CD8-positive, alpha-beta memory T cell (primary cell): ENCODE results near the gene AAMDC. TPM values are rescaled to one million over a fixed set of nuclear protein-coding genes. Genes with fewer than 3 reads are reported as not detected.

Experiments used
- CTCF ChIA-PET: fragments of 350-600 bp; sonication (Branson Sonifier 250); formaldehyde crosslinking; loops from one replicate; lab custom pipeline; 2021; ENCODE audit warnings: antibody characterized with exemption; lab: Charles Lee
- POLR2A ChIA-PET: fragments of 350-600 bp; sonication (Branson Sonifier 250); formaldehyde crosslinking; loops from one replicate; lab custom pipeline; 2021; ENCODE audit warnings: antibody characterized with exemption; lab: Charles Lee
- DNase-seq, 5 donors: peaks; one replicate each; pipeline versions ENCODE4 v3.0.0 to v3.0.0-alpha.2; 2020 to 2022; ENCODE audit warnings: mixed read lengths in 1 of 5
- H3K27ac ChIP-seq: one replicate; pipeline ENCODE4 v1.7.0; 2013; ENCODE audit warnings: low read depth, mild to moderate bottlenecking, low read length, moderate library complexity
- H3K27me3 ChIP-seq: 2 replicates; pipeline ENCODE4 v1.7.0; 2013; ENCODE audit warnings: low read length, mild to moderate bottlenecking; ENCODE audit not compliant: insufficient read depth, poor library complexity, severe bottlenecking
- H3K36me3 ChIP-seq: 2 replicates; pipeline ENCODE4 v1.7.0; 2013; ENCODE audit warnings: mild to moderate bottlenecking, low read length, moderate library complexity; ENCODE audit not compliant: insufficient read depth
- H3K4me1 ChIP-seq: 2 replicates; pipeline ENCODE4 v1.7.0; 2013; ENCODE audit warnings: mild to moderate bottlenecking, low read length, moderate library complexity; ENCODE audit not compliant: insufficient read depth
- H3K4me3 ChIP-seq: 2 replicates; pipeline ENCODE4 v1.7.0; 2013; ENCODE audit warnings: mild to moderate bottlenecking, low read length
- H3K9me3 ChIP-seq: 2 replicates; pipeline ENCODE4 v1.7.0; 2013; ENCODE audit warnings: mild to moderate bottlenecking, low read length
- H3K27ac Mint-ChIP-seq, 8 donors: one replicate each; pipeline ENCODE4 v1.8.0; 2020 to 2021; ENCODE audit warnings: mixed read lengths in 8 of 8, mild to moderate bottlenecking in 6 of 8, inconsistent platforms in 3 of 8, moderate library complexity in 3 of 8
- H3K27me3 Mint-ChIP-seq, 2 donors: one replicate each; pipeline ENCODE4 v1.8.0; 2020 to 2021; ENCODE audit warnings: mixed read lengths in 2 of 2, mild to moderate bottlenecking in 1 of 2, moderate library complexity in 1 of 2
- H3K36me3 Mint-ChIP-seq, 3 donors: one replicate each; pipeline ENCODE4 v1.8.0; 2020 to 2021; ENCODE audit warnings: mixed read lengths in 3 of 3, inconsistent platforms in 1 of 3, mild to moderate bottlenecking in 1 of 3
- H3K4me1 Mint-ChIP-seq, 3 donors: one replicate each; pipeline ENCODE4 v1.8.0; 2020 to 2021; ENCODE audit warnings: mixed read lengths in 3 of 3, inconsistent platforms in 1 of 3, mild to moderate bottlenecking in 1 of 3
- H3K4me3 Mint-ChIP-seq, 7 donors: one replicate each; pipeline ENCODE4 v1.8.0; 2020 to 2021; ENCODE audit warnings: mixed read lengths in 7 of 7, mild to moderate bottlenecking in 6 of 7, moderate library complexity in 4 of 7, inconsistent platforms in 2 of 7
- H3K9me3 Mint-ChIP-seq, 5 donors: one replicate each; pipeline ENCODE4 v1.8.0; 2020 to 2022; ENCODE audit warnings: mixed read lengths in 5 of 5, mild to moderate bottlenecking in 3 of 5, moderate library complexity in 2 of 5, inconsistent platforms in 1 of 5
- polyA plus RNA-seq: library from polyadenylated mRNA; unstranded; fragments of 300-500 nt; fragmentation: Illumina TruSeq; gene quantifications from one replicate; pipeline ENCODE4 v1.2.3, GENCODE V29; 2021
- total RNA-seq, 2 experiments: library from RNA; stranded (reverse); gene quantifications; one replicate each; pipeline ENCODE4 v1.2.3, GENCODE V29; 2021

AAMDC gene
- total RNA-seq (1 to 10 TPM; 4.3 to 4.9 TPM), polyA plus RNA-seq (22.1 TPM)

DNA sequence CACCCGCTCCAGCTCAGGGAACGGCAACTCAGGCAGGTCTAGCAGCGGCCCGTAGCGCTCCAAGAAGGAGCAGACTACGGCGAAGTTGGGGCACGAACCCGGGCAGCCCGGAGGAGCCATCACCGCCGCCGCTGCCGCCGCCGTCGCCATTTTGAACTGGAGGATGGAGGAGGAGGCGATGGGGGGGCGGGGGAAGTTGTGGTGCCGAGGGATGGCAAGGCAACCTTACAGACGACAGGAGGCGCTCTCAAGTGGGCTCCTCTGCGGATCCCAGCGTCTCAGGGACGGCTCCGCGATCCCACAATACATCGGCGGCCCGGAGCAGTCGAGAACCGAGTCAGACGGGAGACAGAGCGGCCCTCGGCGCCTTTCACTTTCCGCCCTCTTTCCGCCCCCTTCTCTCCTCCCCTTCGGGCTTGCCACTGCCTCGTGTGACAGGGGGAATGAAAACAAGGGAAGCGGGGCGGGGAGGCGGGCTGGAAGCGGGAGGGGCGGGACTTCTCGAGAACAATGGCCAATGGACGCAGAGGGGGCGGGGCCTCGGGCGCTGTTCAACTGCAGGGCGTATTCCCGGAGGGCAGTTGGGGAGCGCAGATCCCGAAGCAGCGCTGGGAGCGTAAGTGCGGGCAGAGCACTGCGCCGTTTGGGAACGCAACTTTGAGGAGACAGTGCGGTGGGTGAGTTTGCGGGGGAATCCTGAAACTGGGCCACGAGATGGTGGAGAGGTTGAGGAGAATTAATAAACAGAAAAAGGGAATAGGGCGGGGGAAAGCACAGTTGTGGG is at the start of gene AAMDC, which contains the start of gene RSF1:
TSS of gene AAMDC (plus strand) at position 580 of the 784 bp plus-strand sequence. CDS start 21,353 bp downstream, outside the sequence.
TSS of gene RSF1 (minus strand) at position 158 of the 784 bp plus-strand sequence. CDS start at position 150, 8 bp downstream.
- H3K36me3 ChIP-seq, result no peaks in the 10 kb centered on the region
- H3K4me3 ChIP-seq, result peak within 1 kb of the TSS; percentile 91
- H3K27me3 Mint-ChIP-seq, result no peaks in the 10 kb centered on the region
- peak within 1 kb of the TSS; percentile 93 to 100 (median 99) for H3K4me3 Mint-ChIP-seq
- CTCF ChIA-PET, result interaction anchor here (1.3 to 1.4 kb wide), 2 partner anchors 42 to 174 kb away, joined by 4 to 6 read pairs; partner anchors contain the start of gene INTS4
- H3K9me3 ChIP-seq, result no peaks in the 10 kb centered on the region
- peak within 1 kb of the TSS; percentile 77 for H3K27ac ChIP-seq
- peak within 1 kb of the TSS; percentile 89 to 99 (median 96) for H3K27ac Mint-ChIP-seq
- H3K4me1 Mint-ChIP-seq, result peaks cover 37 to 44% (median 43%) of the 10 kb centered on the region in 3 donors
- DNase-seq, result peak; percentile 96 to 99 (median 97)
- peaks cover 40% of the 10 kb centered on the region for H3K4me1 ChIP-seq
- no peaks in the 10 kb centered on the region for H3K9me3 Mint-ChIP-seq
- POLR2A ChIA-PET, result interaction anchor here (2.5 kb wide), 1 partner anchor 174 kb away, joined by 12 read pairs; the partner anchor contains the start of gene INTS4
- peaks cover 0 to 23% (median 0%) of the 10 kb centered on the region in 3 donors for H3K36me3 Mint-ChIP-seq
- no peaks in the 10 kb centered on the region for H3K27me3 ChIP-seq

DNA sequence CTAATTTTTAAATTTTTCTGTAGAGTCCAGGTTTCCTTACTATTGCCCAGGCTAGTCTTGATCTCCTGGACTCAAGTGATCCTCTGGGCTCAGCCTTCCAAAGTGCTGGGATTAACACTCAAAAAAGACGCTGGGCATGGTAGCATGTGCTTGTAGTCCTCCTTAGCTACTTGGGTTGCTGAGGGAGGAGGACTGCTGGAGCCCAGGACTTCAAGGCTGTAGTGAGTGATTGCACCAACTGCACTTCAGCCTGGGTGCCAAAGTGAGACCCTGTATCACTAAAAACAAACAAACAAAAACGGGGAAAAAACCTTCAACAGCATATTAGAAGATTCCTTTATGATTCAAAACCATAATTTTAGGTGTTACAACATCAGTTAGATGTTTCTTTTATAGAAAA is 45.0 kb upstream of the AAMDC start:
- H3K4me1 ChIP-seq, result peaks cover 27% of the 10 kb centered on the region
- no peaks in the 10 kb centered on the region for H3K27me3 ChIP-seq
- no peak overlapping the region for H3K4me3 Mint-ChIP-seq
- H3K27ac ChIP-seq, result no peak overlapping the region
- no peak for DNase-seq
- no peaks in the 10 kb centered on the region for H3K27me3 Mint-ChIP-seq
- peaks cover 58 to 86% (median 68%) of the 10 kb centered on the region in 3 donors for H3K4me1 Mint-ChIP-seq
- no peaks in the 10 kb centered on the region for H3K9me3 ChIP-seq
- H3K36me3 ChIP-seq, result no peaks in the 10 kb centered on the region
- CTCF ChIA-PET, result interaction anchor here (1.0 to 1.5 kb wide), 2 partner anchors 224 to 270 kb away, joined by 4 to 5 read pairs; no protein-coding TSS in a partner anchor
- H3K4me3 ChIP-seq, result no peak overlapping the region
- peaks cover 0 to 14% (median 0%) of the 10 kb centered on the region in 3 donors for H3K36me3 Mint-ChIP-seq
- no peak overlapping the region for H3K27ac Mint-ChIP-seq
- POLR2A ChIA-PET, result no interaction called here
- H3K9me3 Mint-ChIP-seq, result no peaks in the 10 kb centered on the region

GRCh38 chr11:77776455-77776854 is 44.5 kb upstream of the AAMDC start:
- H3K36me3 ChIP-seq, result no peaks in the 10 kb centered on the region
- no peak overlapping the region for H3K27ac ChIP-seq
- no peaks in the 10 kb centered on the region for H3K27me3 ChIP-seq
- DNase-seq, result peak in 2 of 5 donors; percentile 6 to 14
- ChIA-PET POLR2A (no interaction called here), CTCF (interaction anchor here (1.0 to 1.5 kb wide), 2 partner anchors 223 to 270 kb away, joined by 4 to 5 read pairs; no protein-coding TSS in a partner anchor)
- peaks cover 22% of the 10 kb centered on the region for H3K4me1 ChIP-seq
- H3K4me3 ChIP-seq, result no peak overlapping the region
- no peaks in the 10 kb centered on the region for H3K9me3 ChIP-seq
- Mint-ChIP-seq H3K27ac (no peak overlapping the region), H3K36me3 (peaks cover 0 to 15% (median 0%) of the 10 kb centered on the region in 3 donors), H3K27me3 (no peaks in the 10 kb centered on the region), H3K4me3 (no peak overlapping the region), H3K9me3 (no peaks in the 10 kb centered on the region), H3K4me1 (peaks cover 54 to 83% (median 63%) of the 10 kb centered on the region in 3 donors)

GRCh38 chr11:77778118-77778517 is 42.8 kb upstream of the AAMDC start:
- Mint-ChIP-seq H3K27ac (peak overlapping the region in 1 of 8 donors; percentile 30), H3K36me3 (peaks cover 0 to 20% (median 0%) of the 10 kb centered on the region in 3 donors), H3K27me3 (no peaks in the 10 kb centered on the region), H3K9me3 (no peaks in the 10 kb centered on the region), H3K4me3 (no peak overlapping the region), H3K4me1 (peaks cover 43 to 82% (median 51%) of the 10 kb centered on the region in 3 donors)
- ChIA-PET CTCF (interaction anchor here (1.1 kb wide), 1 partner anchor 42 kb away, joined by 4 read pairs; the partner anchor contains the start of gene RSF1), POLR2A (no interaction called here)
- H3K9me3 ChIP-seq, result no peaks in the 10 kb centered on the region
- no peaks in the 10 kb centered on the region for H3K36me3 ChIP-seq
- H3K4me3 ChIP-seq, result no peak overlapping the region
- H3K4me1 ChIP-seq, result peaks cover 14% of the 10 kb centered on the region
- H3K27ac ChIP-seq, result no peak overlapping the region
- DNase-seq, result no peak
- no peaks in the 10 kb centered on the region for H3K27me3 ChIP-seq

- no peak overlapping the region for H3K27ac ChIP-seq
- H3K27me3 ChIP-seq, result no peaks in the 10 kb centered on the region
- Mint-ChIP-seq H3K9me3 (no peaks in the 10 kb centered on the region), H3K36me3 (peaks cover 0 to 20% (median 0%) of the 10 kb centered on the region in 3 donors), H3K4me1 (peaks cover 39 to 79% (median 51%) of the 10 kb centered on the region in 3 donors), H3K27me3 (no peaks in the 10 kb centered on the region), H3K4me3 (no peak overlapping the region), H3K27ac (peak overlapping the region in 6 of 8 donors; percentile 1 to 74 (median 22))
- ChIA-PET POLR2A (no interaction called here), CTCF (interaction anchor here (0.8 to 1.2 kb wide), 3 partner anchors 22 to 216 kb away, joined by 3 to 4 read pairs (median 3); partner anchors contain the start of genes INTS4 and RSF1)
- H3K36me3 ChIP-seq, result no peaks in the 10 kb centered on the region
- H3K4me3 ChIP-seq, result no peak overlapping the region
- no peak for DNase-seq
- H3K9me3 ChIP-seq, result no peaks in the 10 kb centered on the region
- peaks cover 12% of the 10 kb centered on the region for H3K4me1 ChIP-seq
These were observed 42.4 kb upstream of the AAMDC start for GRCh38 chr11:77778549-77778948.

GRCh38 chr11:77779935-77780334 is 41.0 kb upstream of the AAMDC start:
- Histone ChIP-seq H3K36me3 (no peaks in the 10 kb centered on the region), H3K27me3 (no peaks in the 10 kb centered on the region), H3K27ac (no peak overlapping the region), H3K4me3 (no peak overlapping the region), H3K9me3 (no peaks in the 10 kb centered on the region), H3K4me1 (peaks cover 12% of the 10 kb centered on the region)
- H3K36me3 Mint-ChIP-seq, result peaks cover 0 to 21% (median 0%) of the 10 kb centered on the region in 3 donors
- no peak overlapping the region for H3K4me3 Mint-ChIP-seq
- POLR2A ChIA-PET, result no interaction called here
- DNase-seq, result no peak
- H3K4me1 Mint-ChIP-seq, result peaks cover 43 to 83% (median 55%) of the 10 kb centered on the region in 3 donors
- CTCF ChIA-PET, result no interaction called here
- H3K27me3 Mint-ChIP-seq, result no peaks in the 10 kb centered on the region
- H3K27ac Mint-ChIP-seq, result no peak overlapping the region
- no peaks in the 10 kb centered on the region for H3K9me3 Mint-ChIP-seq

DNA sequence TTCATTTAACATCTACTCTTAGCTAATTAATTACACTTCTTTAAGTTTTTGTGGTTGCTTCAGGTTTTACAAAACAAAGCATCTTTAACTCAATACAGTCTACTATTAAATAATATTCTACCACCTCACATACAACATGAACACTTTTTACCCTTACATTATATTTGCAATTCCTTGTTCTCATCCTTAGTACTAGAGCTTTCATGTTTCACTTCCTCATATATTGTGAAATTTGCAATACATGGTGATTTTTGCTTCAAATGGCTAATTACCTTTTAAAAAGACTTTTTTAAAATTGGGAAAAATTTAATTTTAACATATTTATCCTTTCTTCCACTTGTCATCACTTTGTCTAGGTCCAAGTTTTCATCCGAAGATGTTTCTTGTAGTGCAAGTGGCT is 37.9 kb upstream of the AAMDC start:
- no peaks in the 10 kb centered on the region for H3K27me3 ChIP-seq
- H3K4me3 ChIP-seq, result no peak overlapping the region
- no peak for DNase-seq
- no peaks in the 10 kb centered on the region for H3K9me3 ChIP-seq
- no peaks in the 10 kb centered on the region for H3K36me3 ChIP-seq
- H3K9me3 Mint-ChIP-seq, result no peaks in the 10 kb centered on the region
- H3K4me1 ChIP-seq, result peaks cover 18% of the 10 kb centered on the region
- POLR2A ChIA-PET, result no interaction called here
- H3K36me3 Mint-ChIP-seq, result peaks cover 0 to 18% (median 3%) of the 10 kb centered on the region in 3 donors
- H3K27ac ChIP-seq, result no peak overlapping the region
- CTCF ChIA-PET, result no interaction called here
- H3K27ac Mint-ChIP-seq, result no peak overlapping the region
- peaks cover 50 to 84% (median 57%) of the 10 kb centered on the region in 3 donors for H3K4me1 Mint-ChIP-seq
- no peaks in the 10 kb centered on the region for H3K27me3 Mint-ChIP-seq
- no peak overlapping the region for H3K4me3 Mint-ChIP-seq

DNA sequence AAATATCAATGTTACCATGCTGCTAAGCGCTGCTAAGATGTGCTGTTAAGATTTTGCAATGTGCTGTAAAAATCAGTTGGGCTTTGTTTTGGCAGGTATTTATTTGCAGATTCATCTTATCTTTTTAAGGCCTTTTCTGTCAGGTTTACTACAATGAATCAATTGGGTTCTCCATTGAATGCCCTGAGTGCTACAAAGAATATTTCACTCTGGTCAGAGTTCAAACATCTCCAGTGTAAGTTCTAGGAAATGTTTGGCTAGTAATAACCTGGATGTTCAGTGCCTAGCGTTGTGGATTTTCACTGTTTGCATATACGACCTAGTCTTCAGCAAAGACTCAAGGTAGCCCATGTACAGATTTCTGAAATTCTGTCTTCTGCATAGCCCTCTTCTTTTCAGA is 36.4 kb upstream of the AAMDC start:
- Mint-ChIP-seq H3K9me3 (no peaks in the 10 kb centered on the region), H3K27me3 (no peaks in the 10 kb centered on the region), H3K4me3 (no peak overlapping the region), H3K27ac (no peak overlapping the region), H3K4me1 (peaks cover 56 to 88% (median 61%) of the 10 kb centered on the region in 3 donors), H3K36me3 (peaks cover 0 to 22% (median 3%) of the 10 kb centered on the region in 3 donors)
- DNase-seq, result no peak
- H3K27me3 ChIP-seq, result no peaks in the 10 kb centered on the region
- peaks cover 21% of the 10 kb centered on the region for H3K4me1 ChIP-seq
- no peak overlapping the region for H3K4me3 ChIP-seq
- no peak overlapping the region for H3K27ac ChIP-seq
- ChIA-PET CTCF (no interaction called here), POLR2A (no interaction called here)
- H3K9me3 ChIP-seq, result no peaks in the 10 kb centered on the region
- no peaks in the 10 kb centered on the region for H3K36me3 ChIP-seq
